Thoracic aorta (tissue), 2 donors: ENCODE measurements around the gene CD300LD. TPM values are rescaled to one million over a fixed set of nuclear protein-coding genes. Genes with fewer than 3 reads are reported as not detected.

Experiments used
- ATAC-seq: fragments of 150-250 bp; one replicate; pipeline ENCODE4 v1.8.0; 2017; ENCODE audit warnings: low read depth; ENCODE audit not compliant: insufficient number of reproducible peaks, low FRiP score
- DNase-seq: peaks from one replicate; pipeline ENCODE4 v3.0.0-alpha.2; 2020; ENCODE audit warnings: low spot score
- H3K27ac ChIP-seq, 2 donors: fragments of 200-600 bp; sonication (generic); 1 replicate in 1 of 2; 2 replicates in 1 of 2; pipeline ENCODE4 v1.5.1; 2016; ENCODE audit warnings: mild to moderate bottlenecking in 2 of 2, moderate library complexity in 2 of 2
- H3K27me3 ChIP-seq: fragments of 200-600 bp; sonication (generic); replicated peaks from 2 replicates; pipeline ENCODE4 v1.6.0; 2016; ENCODE audit warnings: mild to moderate bottlenecking; ENCODE audit not compliant: insufficient read depth
- H3K36me3 ChIP-seq: fragments of 200-600 bp; sonication (generic); one replicate; pipeline ENCODE4 v1.5.1; 2016
- H3K4me1 ChIP-seq, 2 donors: fragments of 200-600 bp; sonication (generic); 1 replicate in 1 of 2; 2 replicates in 1 of 2; pipeline versions ENCODE4 v1.5.1 to v1.6.0; 2016; ENCODE audit warnings: low read depth in 2 of 2, mild to moderate bottlenecking in 1 of 2; ENCODE audit not compliant: control insufficient read depth in 1 of 2
- H3K4me3 ChIP-seq: fragments of 200-600 bp; sonication (generic); 2 replicates; pipeline ENCODE4 v1.5.1; 2016; ENCODE audit warnings: mild to moderate bottlenecking
- H3K9me3 ChIP-seq: fragments of 200-600 bp; sonication (generic); 2 replicates; pipeline ENCODE4 v1.5.1; 2016
- total RNA-seq, 2 donors: library from RNA; depleted of rRNA; stranded (reverse); fragments of >200 nt; gene quantifications; one replicate each; pipeline versions ENCODE4 v1.1.0 to v1.2.3, GENCODE V29; 2016
- TF ChIP-seq, protein P1 (sequence below): fragments of 200-600 bp; sonication (generic); IDR thresholded peaks from one replicate; pipeline ENCODE4 v1.5.1; 2019; ENCODE audit warnings: antibody characterized with exemption

CD300LD gene
- total RNA-seq, 2 donors from 2014 or later = not detected

DNA sequence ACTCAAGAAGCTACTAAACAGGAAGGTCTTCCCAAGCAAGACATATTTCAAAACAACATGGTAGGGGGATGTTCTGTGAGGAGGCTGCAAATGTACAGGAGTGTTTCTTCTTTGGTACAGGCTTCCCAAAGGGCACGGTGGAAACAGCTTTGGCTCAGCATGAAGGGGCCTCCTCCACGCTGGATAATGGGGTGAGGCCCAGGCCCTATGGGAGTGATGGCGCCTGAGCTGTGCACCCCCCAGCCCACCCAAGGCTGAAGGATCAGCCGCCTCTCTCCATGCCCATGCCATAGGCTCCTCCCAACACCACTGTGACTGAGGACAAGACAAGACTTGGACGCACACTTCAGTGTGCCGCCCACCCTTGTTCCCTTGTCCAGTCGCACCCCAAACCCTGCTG is 24.6 kb upstream of the CD300LD start:
- no peak overlapping the region for H3K27ac ChIP-seq
- H3K4me3 ChIP-seq = no peak overlapping the region
- no peaks in the 10 kb centered on the region for H3K27me3 ChIP-seq
- ATAC-seq = no peak
- DNase-seq = no peak
- H3K36me3 ChIP-seq = no peaks in the 10 kb centered on the region
- no peaks in the 10 kb centered on the region for H3K4me1 ChIP-seq
- H3K9me3 ChIP-seq = no peaks in the 10 kb centered on the region
- TF ChIP-seq, protein P1, sequence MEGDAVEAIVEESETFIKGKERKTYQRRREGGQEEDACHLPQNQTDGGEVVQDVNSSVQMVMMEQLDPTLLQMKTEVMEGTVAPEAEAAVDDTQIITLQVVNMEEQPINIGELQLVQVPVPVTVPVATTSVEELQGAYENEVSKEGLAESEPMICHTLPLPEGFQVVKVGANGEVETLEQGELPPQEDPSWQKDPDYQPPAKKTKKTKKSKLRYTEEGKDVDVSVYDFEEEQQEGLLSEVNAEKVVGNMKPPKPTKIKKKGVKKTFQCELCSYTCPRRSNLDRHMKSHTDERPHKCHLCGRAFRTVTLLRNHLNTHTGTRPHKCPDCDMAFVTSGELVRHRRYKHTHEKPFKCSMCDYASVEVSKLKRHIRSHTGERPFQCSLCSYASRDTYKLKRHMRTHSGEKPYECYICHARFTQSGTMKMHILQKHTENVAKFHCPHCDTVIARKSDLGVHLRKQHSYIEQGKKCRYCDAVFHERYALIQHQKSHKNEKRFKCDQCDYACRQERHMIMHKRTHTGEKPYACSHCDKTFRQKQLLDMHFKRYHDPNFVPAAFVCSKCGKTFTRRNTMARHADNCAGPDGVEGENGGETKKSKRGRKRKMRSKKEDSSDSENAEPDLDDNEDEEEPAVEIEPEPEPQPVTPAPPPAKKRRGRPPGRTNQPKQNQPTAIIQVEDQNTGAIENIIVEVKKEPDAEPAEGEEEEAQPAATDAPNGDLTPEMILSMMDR = no peak

DNA sequence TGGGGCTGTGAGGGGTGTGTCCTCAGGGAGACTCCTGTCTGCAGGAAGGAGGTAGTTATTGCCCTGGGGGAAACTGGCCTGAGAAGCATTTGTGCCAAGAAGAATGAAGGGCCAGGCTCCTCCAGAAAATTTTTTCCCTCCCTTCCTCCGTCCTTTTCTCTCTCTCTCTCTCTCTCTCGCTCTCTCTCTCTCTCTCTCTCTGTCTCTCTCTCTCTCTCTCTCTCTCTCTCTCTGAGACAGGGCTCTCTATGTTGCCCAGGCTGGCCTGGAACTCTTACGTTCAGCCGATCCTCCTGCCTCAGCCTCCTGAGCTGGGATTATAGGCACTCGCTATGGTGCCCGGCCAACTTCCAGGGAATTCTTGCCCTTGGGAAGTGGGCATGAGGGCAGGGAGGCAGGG is 20.0 kb upstream of the CD300LD start:
- H3K27ac ChIP-seq = no peak overlapping the region
- TF ChIP-seq, protein P1 = no peak
- no peaks in the 10 kb centered on the region for H3K9me3 ChIP-seq
- ATAC-seq = no peak
- no peaks in the 10 kb centered on the region for H3K36me3 ChIP-seq
- no peak for DNase-seq
- H3K27me3 ChIP-seq = no peaks in the 10 kb centered on the region
- H3K4me3 ChIP-seq = no peak overlapping the region
- no peaks in the 10 kb centered on the region for H3K4me1 ChIP-seq

DNA sequence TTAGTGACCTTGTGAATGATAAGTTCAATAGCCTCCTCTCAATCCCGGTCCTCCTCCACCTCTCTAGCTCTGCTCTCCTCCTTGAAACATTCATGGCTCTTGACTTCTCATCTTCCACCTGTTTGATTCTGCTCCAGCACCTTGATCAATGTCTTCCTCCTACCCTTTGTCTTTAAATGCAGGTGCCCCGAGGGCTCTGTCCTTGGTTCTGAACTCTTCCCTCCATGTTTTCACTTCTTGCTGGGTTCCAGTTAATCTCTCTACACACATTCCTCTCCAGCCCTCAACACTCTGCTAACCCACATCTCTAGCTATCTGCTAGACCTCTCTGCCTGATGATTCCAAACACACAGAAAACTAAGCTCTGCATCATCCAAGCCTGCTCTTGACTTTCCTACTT is 18.0 kb upstream of the CD300LD start:
- Histone ChIP-seq H3K36me3 (no peaks in the 10 kb centered on the region), H3K4me3 (no peak overlapping the region), H3K9me3 (no peaks in the 10 kb centered on the region), H3K4me1 (peaks cover 0 to 4% of the 10 kb centered on the region in 2 donors), H3K27me3 (no peaks in the 10 kb centered on the region), H3K27ac (no peak overlapping the region)
- ATAC-seq = no peak
- TF ChIP-seq, protein P1 = no peak
- DNase-seq = no peak

DNA sequence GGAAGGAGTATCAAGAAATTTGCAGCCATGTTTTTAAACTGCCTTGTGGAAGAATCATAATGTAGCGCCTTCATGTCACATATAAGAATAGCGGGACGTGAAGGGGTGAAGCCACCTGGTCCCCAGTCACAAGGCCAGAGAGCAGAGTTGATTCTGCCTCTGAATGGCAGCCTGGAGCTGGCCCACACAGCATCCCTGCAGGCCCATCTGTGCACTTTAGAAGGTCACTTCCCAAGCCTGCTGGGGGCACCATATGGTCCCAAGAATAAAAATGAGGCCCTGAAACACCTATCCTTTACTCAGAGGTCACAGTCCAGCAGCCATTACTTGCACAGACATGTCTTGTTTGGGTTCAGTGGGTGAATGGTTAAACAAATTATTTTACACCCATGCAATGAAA is 16.4 kb upstream of the CD300LD start:
- no peaks in the 10 kb centered on the region for H3K27me3 ChIP-seq
- DNase-seq (no peak), ATAC-seq (no peak)
- TF ChIP-seq, protein P1 = no peak
- peaks cover 0 to 6% of the 10 kb centered on the region in 2 donors for H3K4me1 ChIP-seq
- no peaks in the 10 kb centered on the region for H3K9me3 ChIP-seq
- no peak overlapping the region for H3K4me3 ChIP-seq
- no peaks in the 10 kb centered on the region for H3K36me3 ChIP-seq
- no peak overlapping the region for H3K27ac ChIP-seq

DNA sequence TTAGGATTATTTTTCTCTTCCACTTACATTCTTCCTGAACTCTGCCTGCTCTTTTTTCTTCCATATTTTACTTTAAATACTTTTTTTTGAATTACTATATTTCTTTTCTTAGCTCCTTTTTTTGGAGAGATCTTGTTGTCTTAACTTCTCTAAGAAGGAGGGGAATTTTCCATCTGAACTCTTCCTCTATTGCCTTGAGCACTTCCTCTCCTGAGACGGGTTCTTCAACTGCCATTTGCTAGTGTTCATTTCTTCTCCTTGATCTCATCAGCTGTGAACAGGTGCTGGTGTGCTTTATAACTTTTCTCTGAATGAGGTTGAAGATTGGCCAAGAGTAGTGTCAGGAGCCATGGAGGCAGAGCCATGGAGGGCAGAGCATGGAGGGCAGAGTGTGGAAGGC is 15.1 kb upstream of the CD300LD start:
- Histone ChIP-seq H3K36me3 (no peaks in the 10 kb centered on the region), H3K9me3 (no peaks in the 10 kb centered on the region), H3K4me3 (no peak overlapping the region), H3K27me3 (no peaks in the 10 kb centered on the region), H3K27ac (no peak overlapping the region), H3K4me1 (peaks cover 0 to 6% of the 10 kb centered on the region in 2 donors)
- TF ChIP-seq, protein P1 = no peak
- DNase-seq = no peak
- ATAC-seq = no peak
